Fibroblast of pulmonary artery (primary cell): ENCODE measurements around the gene ASMT.
A peak's percentile ranks its signal among the peaks of the same experiment; 100 is the strongest.

Experiments used
- DNase-seq: peaks from one replicate; pipeline ENCODE4 v3.0.0-alpha.2; 2010; ENCODE audit warnings: low read depth
- H3K4me3 ChIP-seq: replicated peaks from 2 replicates; pipeline ENCODE4 v1.5.1; 2011; ENCODE audit warnings: low read depth, mild to moderate bottlenecking, control low read depth, low read length, moderate library complexity
- TF ChIP-seq, protein P1 (sequence below): IDR thresholded peaks from 2 replicates; pipeline ENCODE4 v1.5.1; 2011; ENCODE audit warnings: mild to moderate bottlenecking, control low read depth, low read length, inconsistent platforms; ENCODE audit errors: missing control alignments

Gene ASMT

DNA sequence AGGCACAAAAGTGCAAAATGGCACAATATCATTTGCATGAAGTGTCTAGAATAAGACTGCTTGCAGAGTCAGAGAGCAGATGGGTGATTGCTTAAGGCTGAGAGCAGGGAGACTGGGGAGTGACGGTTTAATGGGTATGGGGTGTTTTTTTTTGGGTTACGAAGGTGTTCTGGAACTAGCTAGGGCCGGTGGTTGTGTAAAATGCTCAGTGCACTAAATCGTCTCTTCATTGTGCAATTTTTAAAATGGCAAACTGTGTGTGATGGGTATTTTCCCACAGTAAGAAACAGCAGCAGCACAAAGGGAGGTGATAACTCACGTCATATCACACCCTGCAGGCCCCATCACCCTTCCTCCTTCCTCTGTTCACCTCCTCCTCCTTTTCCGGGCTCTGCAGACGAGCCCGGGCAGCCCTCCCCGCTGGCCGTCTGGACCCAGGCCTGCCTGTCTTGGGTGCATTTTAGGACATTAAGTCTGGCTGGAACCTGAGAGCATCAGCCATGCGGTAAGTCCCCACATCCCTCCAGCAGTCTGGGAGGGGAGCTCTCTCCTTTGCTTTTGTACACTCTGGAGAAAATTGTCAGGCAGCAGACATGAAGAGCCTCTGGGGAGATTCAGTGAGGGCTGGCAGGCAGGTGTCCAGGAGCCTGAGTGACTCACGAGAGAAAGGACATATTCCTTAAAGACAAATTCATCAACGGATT, 42.7 kb downstream of the ASMT start:
- DNase-seq = peak; percentile 76
- peak overlapping the region; percentile 9 for H3K4me3 ChIP-seq
- TF ChIP-seq, protein P1, sequence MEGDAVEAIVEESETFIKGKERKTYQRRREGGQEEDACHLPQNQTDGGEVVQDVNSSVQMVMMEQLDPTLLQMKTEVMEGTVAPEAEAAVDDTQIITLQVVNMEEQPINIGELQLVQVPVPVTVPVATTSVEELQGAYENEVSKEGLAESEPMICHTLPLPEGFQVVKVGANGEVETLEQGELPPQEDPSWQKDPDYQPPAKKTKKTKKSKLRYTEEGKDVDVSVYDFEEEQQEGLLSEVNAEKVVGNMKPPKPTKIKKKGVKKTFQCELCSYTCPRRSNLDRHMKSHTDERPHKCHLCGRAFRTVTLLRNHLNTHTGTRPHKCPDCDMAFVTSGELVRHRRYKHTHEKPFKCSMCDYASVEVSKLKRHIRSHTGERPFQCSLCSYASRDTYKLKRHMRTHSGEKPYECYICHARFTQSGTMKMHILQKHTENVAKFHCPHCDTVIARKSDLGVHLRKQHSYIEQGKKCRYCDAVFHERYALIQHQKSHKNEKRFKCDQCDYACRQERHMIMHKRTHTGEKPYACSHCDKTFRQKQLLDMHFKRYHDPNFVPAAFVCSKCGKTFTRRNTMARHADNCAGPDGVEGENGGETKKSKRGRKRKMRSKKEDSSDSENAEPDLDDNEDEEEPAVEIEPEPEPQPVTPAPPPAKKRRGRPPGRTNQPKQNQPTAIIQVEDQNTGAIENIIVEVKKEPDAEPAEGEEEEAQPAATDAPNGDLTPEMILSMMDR = peak; percentile 2

- TF ChIP-seq, protein P1 = no peak
- DNase-seq = no peak
- H3K4me3 ChIP-seq = peak overlapping the region; percentile 9
Measured at GRCh38 chrX:1658071-1658491, 43.2 kb downstream of the ASMT start.

DNA sequence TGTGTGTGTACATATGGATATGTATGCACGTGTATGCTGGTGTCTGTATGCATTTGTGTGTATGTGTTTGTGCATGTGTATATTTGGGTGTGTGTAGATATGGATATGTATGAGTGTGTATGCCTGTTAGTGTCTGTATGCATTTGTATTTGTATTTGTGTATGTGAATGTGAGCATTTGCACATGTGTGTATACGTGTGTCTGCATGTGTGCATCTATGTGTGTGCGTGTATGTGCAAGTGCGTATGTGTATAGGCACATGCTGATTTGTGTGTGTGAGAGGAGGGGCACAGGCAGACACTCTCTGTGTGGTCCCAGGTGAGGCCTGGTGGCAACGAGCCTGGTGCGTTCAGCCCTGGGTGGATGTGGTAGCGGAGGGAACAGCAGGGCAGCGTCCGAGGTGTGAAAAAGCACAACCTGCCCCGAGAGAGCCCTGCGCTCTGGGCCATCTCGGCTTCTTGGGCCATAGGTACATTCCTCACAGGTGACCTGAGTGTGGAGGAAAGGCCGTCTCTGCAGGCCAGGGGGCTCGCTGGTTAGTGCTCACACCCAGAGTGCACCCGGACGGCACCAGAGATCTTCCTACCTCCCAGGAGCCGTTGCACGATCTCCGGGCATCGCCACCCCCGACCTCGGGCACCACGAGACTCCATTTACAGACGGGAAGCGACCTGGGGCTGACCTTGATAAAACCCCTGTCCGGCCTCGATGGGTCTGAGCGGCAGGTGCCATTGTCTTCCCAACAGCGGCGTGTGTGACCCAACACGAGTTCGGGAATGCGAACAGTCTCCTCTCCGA, 45.0 kb downstream of the ASMT start:
- DNase-seq = no peak
- no peak overlapping the region for H3K4me3 ChIP-seq
- TF ChIP-seq, protein P1 = no peak

DNA sequence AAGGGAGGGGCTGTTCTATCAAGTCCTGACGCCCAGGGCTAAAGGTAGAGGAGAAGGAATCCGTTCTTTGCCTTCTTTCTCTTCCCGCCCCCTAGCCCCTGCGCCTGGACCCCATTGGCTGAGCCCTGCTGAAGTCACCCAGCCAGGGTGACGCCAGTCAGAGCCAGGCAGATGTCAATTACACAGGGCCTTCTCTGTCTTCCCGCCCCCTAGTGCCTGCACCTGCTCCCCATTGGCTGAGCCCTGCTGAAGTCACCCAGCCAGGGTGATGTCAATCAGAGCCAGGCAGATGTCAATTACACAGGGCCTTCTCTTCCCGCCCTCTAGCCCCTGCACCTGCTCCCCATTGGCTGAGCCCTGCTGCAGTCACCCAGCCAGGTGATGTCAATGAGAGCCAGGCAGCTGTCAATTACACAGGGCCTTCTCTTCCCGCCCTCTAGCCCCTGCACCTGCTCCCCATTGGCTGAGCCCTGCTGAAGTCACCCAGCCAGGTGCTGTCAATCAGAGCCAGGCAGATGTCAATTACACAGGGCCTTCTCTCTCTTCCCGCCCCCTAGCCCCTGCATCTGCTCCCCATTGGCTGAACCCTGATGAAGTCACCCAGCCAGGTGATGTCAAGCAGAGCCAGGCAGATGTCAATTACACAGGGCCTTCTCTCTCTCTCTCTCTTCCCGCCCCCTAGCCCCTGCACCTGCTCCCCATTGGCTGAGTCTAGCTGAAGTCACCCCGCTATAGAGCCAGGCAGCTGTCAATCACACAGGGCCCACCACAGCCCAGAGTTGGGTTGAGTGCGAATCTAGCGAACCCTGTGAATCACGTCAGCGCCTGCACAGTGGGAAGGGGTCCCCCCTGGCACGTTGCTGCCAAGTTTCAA, 46.4 kb downstream of the ASMT start:
- H3K4me3 ChIP-seq = no peak overlapping the region
- TF ChIP-seq, protein P1 = no peak
- DNase-seq = no peak

GRCh38 chrX:1661922-1662221, 47.0 kb downstream of the ASMT start:
- no peak overlapping the region for H3K4me3 ChIP-seq
- no peak for DNase-seq
- TF ChIP-seq, protein P1 = no peak

DNA sequence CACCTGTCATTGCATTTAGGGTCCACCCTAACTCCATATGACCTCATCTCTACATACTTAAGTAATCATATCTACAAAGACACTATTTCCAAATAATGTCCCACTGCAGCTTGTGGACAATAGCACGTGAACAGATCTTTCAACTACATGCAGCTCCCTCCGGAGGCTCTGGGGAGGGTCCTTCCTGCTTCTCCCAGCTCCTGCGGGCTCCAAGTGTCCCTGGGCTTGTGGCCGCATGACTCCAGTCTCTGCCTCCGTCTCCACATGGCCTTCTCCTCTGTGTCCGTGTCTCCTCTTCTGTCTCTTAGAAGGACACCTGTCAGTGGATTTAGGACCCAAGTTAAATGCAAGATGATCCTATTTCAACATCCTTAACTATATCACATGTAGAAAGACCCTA, 52.7 kb downstream of the ASMT start:
- no peak overlapping the region for H3K4me3 ChIP-seq
- no peak for DNase-seq
- TF ChIP-seq, protein P1 = no peak
